T-helper 1 cell treated with Interleukin-12 subunit alpha and Interleukin-12 subunit beta and Interleukin-4 antibody, amounts not matched to agents 30 ng/mL and 1 ng/mL, for 36 hours (primary cell): ENCODE results near the gene DDX55. TPM values are rescaled to one million over a fixed set of nuclear protein-coding genes. Genes with fewer than 3 reads are reported as not detected.
"Not testable (repeated sequence)": the region's sequence is repeated elsewhere in the genome, so short reads cannot be mapped to it uniquely, and the experiment has no call there.

Experiments used
- intact Hi-C: fragments of 100-400 bp; cut with micrococcal nuclease; formaldehyde crosslinking; loops from one replicate; pipeline ENCODE4 v1.15.1; 2024
- total RNA-seq: library from RNA; stranded (reverse); gene quantifications from 2 replicates; pipeline ENCODE4 v1.2.3, GENCODE V29; 2022

Gene DDX55
- 43.4 and 44.2 TPM in 2 replicates for total RNA-seq

DNA sequence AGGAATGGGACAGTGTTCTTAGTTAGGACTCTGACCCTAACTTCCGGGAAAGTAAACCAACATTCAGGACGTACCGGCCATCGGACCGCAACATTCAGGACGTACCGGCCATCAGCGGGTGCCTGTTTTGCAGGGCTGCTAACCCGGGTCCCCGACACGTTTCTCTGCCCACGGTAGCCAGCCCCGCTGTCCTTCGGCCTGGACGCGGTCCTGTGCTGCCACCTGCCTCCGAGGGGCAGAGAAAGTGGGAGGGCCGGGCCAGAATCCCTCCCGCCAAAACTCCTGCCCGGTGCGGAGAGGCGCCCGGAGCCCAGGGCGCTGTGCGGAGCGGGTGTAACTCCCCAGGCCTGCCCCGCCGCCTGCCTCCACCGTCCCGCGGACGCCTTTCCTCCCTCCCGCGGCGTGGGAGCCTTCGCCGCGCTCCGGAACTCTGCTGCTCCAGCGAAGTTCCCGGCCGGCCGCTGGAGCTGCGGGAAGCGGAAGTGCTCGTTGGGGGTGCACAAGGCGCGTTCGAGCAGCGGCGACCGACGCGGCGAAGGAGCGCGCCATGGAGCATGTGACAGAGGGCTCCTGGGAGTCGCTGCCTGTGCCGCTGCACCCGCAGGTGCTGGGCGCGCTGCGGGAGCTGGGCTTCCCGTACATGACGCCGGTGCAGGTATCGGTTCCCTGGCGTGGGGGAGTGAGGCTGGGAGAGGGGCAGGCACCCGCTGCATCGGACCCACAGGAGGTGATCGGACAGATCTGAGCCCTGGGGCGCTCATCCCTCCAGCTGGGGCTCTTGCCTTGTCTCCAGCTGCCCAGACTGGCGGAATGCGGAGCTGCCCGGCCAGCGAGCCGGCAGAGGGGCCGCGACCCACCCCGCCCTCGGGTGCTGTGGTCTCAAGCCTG, at the start of gene DDX55:
Gene DDX55 (plus strand): TSS at position 498 of the 888 bp plus-strand sequence. CDS start 50 bp downstream, at position 548.
- intact Hi-C loops: loop anchor here (1.0 to 5.0 kb wide), 9 partner anchors 18 to 627 kb away; partner anchors contain the start of genes ATP6V0A2, CDK2AP1, EIF2B1 and GTF2H3

GRCh38 chr12:123554136-123554535, 47.8 kb upstream of the DDX55 start:
- intact Hi-C loops: not testable (repeated sequence)

DNA sequence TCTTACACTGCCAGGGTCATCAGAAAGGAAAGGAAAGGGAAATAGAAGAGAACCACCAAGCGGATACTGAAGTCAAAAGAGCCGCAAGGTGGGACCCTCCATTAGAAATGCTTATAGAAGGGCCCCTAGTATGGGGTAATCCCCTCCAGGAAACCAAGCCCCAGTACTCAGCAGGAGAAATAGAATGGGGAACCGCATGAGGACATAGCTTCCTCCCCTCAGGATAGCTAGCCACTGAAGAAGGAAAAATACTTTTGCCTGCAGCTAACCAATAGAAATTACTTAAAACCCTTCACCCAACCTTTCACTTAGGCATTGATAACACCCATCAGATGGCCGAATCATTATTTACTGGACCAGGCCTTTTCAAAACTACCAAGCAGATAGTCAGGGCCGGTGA, 47.1 kb upstream of the DDX55 start:
- intact Hi-C loops: not testable (repeated sequence)

DNA sequence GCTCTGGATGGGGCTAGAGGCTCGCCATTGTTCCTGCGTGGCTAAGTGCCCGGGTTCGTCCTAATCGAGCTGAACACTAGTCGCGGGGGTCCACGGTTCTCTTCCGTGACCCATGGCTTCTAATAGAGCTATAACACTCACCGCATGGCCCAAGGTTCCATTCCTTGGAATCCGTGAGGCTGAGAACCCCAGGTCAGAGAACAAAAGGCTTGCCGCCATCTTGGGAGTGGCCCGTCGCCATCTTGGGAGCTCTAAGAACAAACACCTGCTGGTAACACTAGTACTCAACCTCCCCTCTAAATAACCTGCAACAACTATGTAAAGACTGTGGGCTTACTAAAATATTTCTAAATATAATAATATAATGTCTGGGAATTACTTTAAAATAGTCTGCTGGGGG, 43.4 kb upstream of the DDX55 start:
- intact Hi-C loops: not testable (repeated sequence)

DNA sequence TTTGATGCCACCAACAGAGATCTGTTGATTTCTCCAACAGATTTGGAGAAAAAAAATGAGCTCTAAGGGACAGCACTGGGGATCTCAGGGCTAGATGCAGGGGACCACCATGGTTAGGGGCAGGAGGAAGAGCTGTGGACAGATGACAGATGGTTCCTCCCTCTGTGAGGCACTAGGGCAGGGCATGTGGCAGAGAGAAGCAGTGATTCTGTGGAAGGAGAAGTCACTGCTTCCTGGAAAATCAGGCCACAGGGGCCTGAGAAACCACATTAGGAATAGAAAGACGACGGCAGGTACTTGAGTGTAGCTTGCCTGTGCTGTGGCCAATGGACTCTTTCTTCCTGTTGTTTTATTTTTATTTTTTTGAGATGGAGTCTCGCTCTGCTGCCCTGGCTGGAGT, 42.4 kb upstream of the DDX55 start:
- intact Hi-C loops: no loop called here

- intact Hi-C loops: no loop called here
These were observed 30.5 kb upstream of the DDX55 start for GRCh38 chr12:123571343-123571813.

DNA sequence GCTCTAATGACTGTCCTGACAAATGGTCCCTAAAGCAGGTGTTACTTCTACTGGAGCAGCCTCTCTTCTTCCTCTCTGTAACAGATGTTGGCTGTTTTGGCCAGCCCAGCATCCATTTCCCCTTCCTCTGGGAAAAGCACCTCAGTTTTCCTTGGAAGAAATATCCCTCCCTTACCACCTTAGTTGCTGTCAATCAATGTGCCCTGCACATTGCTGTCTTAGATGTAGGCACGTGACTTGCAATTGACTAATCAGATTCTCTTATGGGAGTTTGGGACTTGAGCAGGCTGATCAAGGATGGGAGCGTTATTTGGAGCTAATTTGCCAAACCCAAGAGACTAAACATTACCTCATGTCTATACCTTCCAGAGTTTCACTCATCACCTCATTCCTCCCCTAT, 29.5 kb upstream of the DDX55 start:
- intact Hi-C loops: no loop called here

GRCh38 chr12:123573870-123574269, 28.0 kb upstream of the DDX55 start:
- intact Hi-C loops: no loop called here

GRCh38 chr12:123576611-123577010, 25.3 kb upstream of the DDX55 start:
- intact Hi-C loops: no loop called here

- intact Hi-C loops: no loop called here
These were observed 23.7 kb upstream of the DDX55 start for GRCh38 chr12:123578243-123578642.

DNA sequence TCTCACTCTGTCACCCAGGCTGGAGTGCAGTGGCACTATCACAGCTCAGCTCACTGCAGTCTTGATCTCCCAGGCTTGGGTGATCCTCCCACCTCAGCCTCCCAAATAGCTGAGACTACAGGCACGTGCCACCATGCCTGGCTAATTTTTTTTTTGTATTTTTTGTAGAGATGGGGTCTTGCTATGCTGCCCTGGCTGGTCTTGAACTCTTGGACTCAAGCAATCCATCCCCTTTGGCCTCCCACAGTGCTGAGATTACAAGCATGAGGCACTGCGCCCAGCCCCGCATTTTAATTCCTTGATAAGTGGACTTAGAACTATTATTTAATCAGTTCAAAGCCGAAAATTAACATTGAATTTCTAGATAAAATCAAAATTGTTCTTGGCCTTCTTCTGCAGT, 23.1 kb upstream of the DDX55 start:
- intact Hi-C loops: not testable (repeated sequence)

DNA sequence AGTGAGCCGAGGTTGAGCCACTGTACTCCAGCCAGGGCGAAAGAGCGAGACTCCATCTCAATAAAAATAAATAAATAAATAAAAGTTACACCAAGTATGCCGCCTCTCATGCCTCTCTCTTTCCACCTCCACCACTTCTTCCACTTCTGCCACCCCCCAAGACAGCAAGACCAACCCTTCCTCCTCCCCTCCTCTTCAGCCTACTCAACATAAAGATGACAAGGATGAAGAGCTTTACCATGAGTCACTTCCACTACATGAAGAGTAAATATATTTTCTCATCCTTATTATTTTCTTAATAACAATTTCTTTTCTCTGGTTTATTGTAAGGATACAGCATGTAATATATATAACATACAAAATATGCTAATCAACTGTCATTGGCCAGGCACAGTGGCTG, 21.1 kb upstream of the DDX55 start:
- intact Hi-C loops: no loop called here

GRCh38 chr12:123591702-123592481, 10.0 kb upstream of the DDX55 start:
- intact Hi-C loops: no loop called here

GRCh38 chr12:123595729-123596128, 6.2 kb upstream of the DDX55 start:
- intact Hi-C loops: no loop called here

GRCh38 chr12:123597100-123597499, 4.8 kb upstream of the DDX55 start:
- intact Hi-C loops: no loop called here

GRCh38 chr12:123598522-123598921, 3.4 kb upstream of the DDX55 start:
- intact Hi-C loops: no loop called here

DNA sequence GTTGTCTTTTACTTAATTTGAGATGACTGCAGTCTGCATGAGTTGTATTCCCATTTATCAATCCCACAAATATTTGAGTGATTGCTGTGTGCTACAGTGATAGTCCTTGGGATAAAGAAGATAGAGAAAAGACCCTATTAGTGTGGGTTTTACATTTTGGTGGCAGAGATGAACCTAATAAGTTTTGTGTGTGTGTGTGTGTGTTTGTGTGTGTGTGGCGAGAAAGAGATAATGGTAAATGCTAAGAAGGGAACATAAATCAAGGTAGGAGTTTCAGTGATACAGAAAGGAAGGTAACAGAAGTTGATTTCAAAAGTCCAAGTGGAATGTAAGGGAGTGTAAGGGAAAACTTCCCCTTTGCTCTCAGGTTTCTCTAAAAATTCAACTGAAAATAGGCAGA, 2.6 kb upstream of the DDX55 start:
- intact Hi-C loops: no loop called here

DNA sequence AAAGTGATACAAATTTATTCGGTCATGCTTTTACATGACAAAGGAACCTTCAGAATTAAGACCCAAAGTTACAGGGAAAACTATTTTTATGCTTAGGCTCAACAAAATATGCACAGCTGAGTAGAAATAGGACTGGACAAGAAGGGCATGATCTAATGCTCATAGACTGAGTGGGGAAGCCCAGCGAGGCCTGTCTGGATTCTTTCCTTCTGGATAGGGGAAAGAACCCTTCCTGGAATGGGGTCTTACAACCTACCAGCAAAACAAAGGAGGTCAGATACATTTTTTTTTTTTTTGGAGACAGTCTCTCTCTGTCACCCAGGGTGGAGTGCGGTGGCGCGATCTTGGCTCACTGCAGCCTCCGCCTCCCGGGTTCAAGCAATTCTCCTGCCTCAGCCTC, 2.2 kb upstream of the DDX55 start:
- intact Hi-C loops: loop anchor here (5.0 kb wide), 2 partner anchors 217 to 237 kb away; partner anchors contain the start of genes KMT5A and SBNO1

DNA sequence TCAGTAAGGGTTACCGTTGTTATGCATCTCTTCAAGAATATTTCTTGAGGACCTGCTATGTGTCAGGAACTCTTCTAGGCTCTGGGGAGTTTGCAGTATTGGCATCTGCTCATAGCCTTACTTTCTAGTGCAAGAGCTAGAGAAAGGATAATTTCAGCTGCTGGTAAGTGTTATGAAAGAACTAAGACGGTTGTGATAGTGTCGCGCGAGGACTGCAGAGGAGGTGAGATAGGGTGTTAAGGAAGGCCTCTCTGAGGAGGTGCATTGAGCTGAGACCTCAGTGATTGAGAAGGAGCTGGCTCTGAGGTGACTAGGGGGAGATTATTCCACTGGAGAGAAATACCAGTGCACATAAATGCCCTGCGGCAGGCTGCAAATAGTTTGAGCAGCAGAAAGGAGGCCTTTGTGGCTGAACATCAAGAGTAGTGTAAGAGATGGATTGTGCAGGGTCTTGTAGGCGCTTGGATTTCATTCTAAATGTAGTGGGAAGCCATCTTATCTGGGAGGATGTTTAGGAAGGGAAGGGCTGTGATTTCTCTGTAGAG, 824 bp downstream of the DDX55 start:
- intact Hi-C loops: loop anchor here (1.0 to 5.0 kb wide), 9 partner anchors 18 to 628 kb away; partner anchors contain the start of genes ATP6V0A2, CDK2AP1, EIF2B1 and GTF2H3

GRCh38 chr12:123603495-123603894, 1.6 kb downstream of the DDX55 start:
- intact Hi-C loops: loop anchor here (2.0 to 5.0 kb wide), 4 partner anchors 67 to 629 kb away; partner anchors contain the start of genes KMT5A, OGFOD2, SBNO1 and TCTN2

DNA sequence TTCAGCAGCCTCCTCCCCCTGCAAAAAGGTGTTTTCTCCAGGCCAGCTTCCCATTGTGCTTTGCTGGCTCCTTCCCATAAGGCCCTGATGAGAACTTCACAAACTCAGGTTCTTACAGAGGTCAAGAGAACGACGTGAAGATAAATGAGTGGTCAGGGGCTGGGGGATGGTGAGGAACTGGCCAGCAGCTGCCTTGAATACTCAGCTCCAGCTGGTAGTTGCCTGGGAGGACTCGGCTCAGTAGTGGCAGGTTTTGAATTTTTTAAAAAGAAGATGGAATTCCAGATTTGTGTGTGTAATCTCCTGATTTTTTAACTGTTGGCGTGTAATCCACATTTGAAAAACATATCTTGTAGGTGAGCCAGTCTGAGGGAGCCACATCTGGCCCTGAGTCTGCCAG, 5.9 kb downstream of the DDX55 start:
- intact Hi-C loops: no loop called here
